Esophagus muscularis mucosa (tissue), 4 donors: ENCODE measurements around the gene MAN2A1. TPM values are rescaled to one million over a fixed set of nuclear protein-coding genes. Genes with fewer than 3 reads are reported as not detected.

Source experiments
- DNase-seq: peaks from one replicate; pipeline ENCODE4 v3.0.0-alpha.2; 2017; ENCODE audit errors: extremely low spot score
- H3K27ac ChIP-seq, 4 donors: fragments of 200-600 bp; sonication (generic); replicated peaks in 1 of 4; 1 replicate in 3 of 4; 2 replicates in 1 of 4; pipeline ENCODE4 v1.5.1; 2016 to 2019; ENCODE audit warnings: mild to moderate bottlenecking in 1 of 4
- H3K27me3 ChIP-seq, 4 donors: fragments of 200-600 bp; sonication (generic); one replicate each; pipeline versions ENCODE4 v1.5.1 to v1.6.0; 2016 to 2019
- H3K36me3 ChIP-seq, 4 donors: fragments of 200-600 bp; sonication (generic); one replicate each; pipeline ENCODE4 v1.5.1; 2016 to 2019
- H3K4me1 ChIP-seq, 4 donors: fragments of 200-600 bp; sonication (generic); one replicate each; pipeline ENCODE4 v1.5.1; 2016 to 2019
- H3K4me3 ChIP-seq, 4 donors: fragments of 200-600 bp; sonication (generic); 1 replicate in 2 of 4; 2 replicates in 2 of 4; pipeline ENCODE4 v1.5.1; 2016 to 2019; ENCODE audit warnings: mild to moderate bottlenecking in 4 of 4, moderate library complexity in 1 of 4
- H3K9me3 ChIP-seq, 4 donors: fragments of 200-600 bp; sonication (generic); 1 replicate in 3 of 4; 2 replicates in 1 of 4; pipeline ENCODE4 v1.5.1; 2016 to 2019
- CTCF ChIP-seq, 3 experiments: fragments of 200-600 bp in 2 of 3; fragments of 450-650 bp in 1 of 3; sonication (generic) in 2 of 3; IDR thresholded peaks; one replicate each; pipeline ENCODE4 v1.5.1; 2017 to 2019; ENCODE audit warnings: antibody characterized with exemption in 3 of 3, mild to moderate bottlenecking in 2 of 3, moderate library complexity in 1 of 3
- EP300 ChIP-seq: sonication (generic); formaldehyde crosslinking; IDR thresholded peaks from one replicate; pipeline ENCODE4 v1.6.1; 2017; ENCODE audit warnings: antibody characterized with exemption
- POLR2A ChIP-seq: fragments of 450-650 bp; IDR thresholded peaks from one replicate; pipeline ENCODE4 v1.6.1; 2017; ENCODE audit warnings: antibody characterized with exemption, moderate library complexity, mild to moderate bottlenecking, low read depth
- POLR2AphosphoS5 ChIP-seq, 2 donors: sonication (generic); formaldehyde crosslinking; IDR thresholded peaks; one replicate each; pipeline ENCODE4 v1.6.1; 2017; ENCODE audit warnings: antibody characterized with exemption in 2 of 2
- WGBS: methylation state at CpG from one replicate; pipeline ENCODE4 v1.1.5; 2018; 5-methylcytosine and 5-hydroxymethylcytosine counted together
- intact Hi-C: fragments of 100-400 bp; cut with DNase I; formaldehyde crosslinking; loops from one replicate; pipeline ENCODE4 v1.15.1; 2023
- total RNA-seq, 4 donors: library from RNA; depleted of rRNA; stranded (reverse); fragments of >200 nt; gene quantifications; one replicate each; pipeline versions ENCODE4 v1.1.0 to v1.2.1, GENCODE V29; 2016

The MAN2A1 gene
- total RNA-seq, 4 donors from 2014 or later, result 22.3 to 29.5 (median 27.4) TPM

DNA sequence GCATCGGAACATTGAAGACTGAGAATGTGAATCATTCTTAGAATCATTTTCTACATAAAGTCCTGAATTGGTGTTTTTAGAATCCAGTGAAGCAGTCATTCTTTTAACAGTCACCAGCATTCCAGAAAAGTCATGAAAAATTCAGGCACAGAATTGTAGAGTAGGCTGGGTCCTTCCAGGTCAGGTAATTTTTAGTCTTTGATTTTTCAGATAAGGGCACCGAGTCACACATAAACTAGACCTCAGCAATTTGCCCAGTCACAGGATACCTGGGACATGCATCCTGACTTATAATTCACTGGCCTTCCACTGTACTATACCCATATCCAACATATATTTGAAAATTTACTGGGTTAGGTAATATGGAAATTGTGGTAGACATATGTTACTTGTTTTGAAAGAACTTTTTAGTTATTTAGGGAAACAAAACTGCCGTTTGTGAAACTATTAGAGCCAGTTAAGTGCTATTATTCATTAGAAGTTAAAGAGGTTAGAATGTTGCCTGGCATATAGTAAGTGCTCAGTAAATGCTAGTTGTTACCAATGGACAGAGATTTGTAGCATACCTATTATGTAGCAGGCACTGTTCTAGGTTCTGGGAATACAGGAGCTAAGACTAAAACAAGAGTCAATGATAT is 10.9 kb downstream of the MAN2A1 start:
- no peak for TF ChIP-seq POLR2A
- TF ChIP-seq EP300, result no peak
- TF ChIP-seq CTCF (IDR thresholded peaks at IDR 0.05), result no peak
- TF ChIP-seq POLR2AphosphoS5 (IDR thresholded peaks at IDR 0.05), result no peak
- 94% methylated on average over 3 of the region's 3 CpGs for WGBS

GRCh38 chr5:109701252-109701651 is 11.5 kb downstream of the MAN2A1 start:
- peaks cover 14 to 42% (median 30%) of the 10 kb centered on the region in 4 donors for H3K4me1 ChIP-seq
- H3K27ac ChIP-seq, result no peak overlapping the region
- no peak overlapping the region for H3K4me3 ChIP-seq
- DNase-seq, result no peak
- 94% methylated on average over 2 of the region's 2 CpGs for WGBS
- H3K9me3 ChIP-seq, result no peaks in the 10 kb centered on the region
- no peaks in the 10 kb centered on the region for H3K27me3 ChIP-seq
- no peak for TF ChIP-seq POLR2A
- TF ChIP-seq EP300, result no peak
- TF ChIP-seq CTCF (IDR thresholded peaks at IDR 0.05), result no peak
- TF ChIP-seq POLR2AphosphoS5 (IDR thresholded peaks at IDR 0.05), result no peak
- H3K36me3 ChIP-seq, result no peaks in the 10 kb centered on the region
- intact Hi-C loops, result no loop called here

More for the DNA sequence above, 10.9 kb downstream of the MAN2A1 start:
- intact Hi-C loops, result no loop called here
- Histone ChIP-seq H3K4me1 (peaks cover 16 to 42% (median 27%) of the 10 kb centered on the region in 4 donors), H3K27me3 (no peaks in the 10 kb centered on the region), H3K36me3 (no peaks in the 10 kb centered on the region), H3K27ac (no peak overlapping the region), H3K4me3 (no peak overlapping the region), H3K9me3 (no peaks in the 10 kb centered on the region)
- DNase-seq, result no peak

GRCh38 chr5:109701792-109702191 is 12.1 kb downstream of the MAN2A1 start:
- 76% methylated on average over 2 of the region's 2 CpGs for WGBS
- H3K27me3 ChIP-seq, result no peaks in the 10 kb centered on the region
- TF ChIP-seq CTCF (IDR thresholded peaks at IDR 0.05) (no peak), EP300 (no peak), POLR2A (no peak), POLR2AphosphoS5 (IDR thresholded peaks at IDR 0.05) (no peak)
- peaks cover 14 to 39% (median 29%) of the 10 kb centered on the region in 4 donors for H3K4me1 ChIP-seq
- DNase-seq, result no peak
- intact Hi-C loops, result no loop called here
- H3K9me3 ChIP-seq, result no peaks in the 10 kb centered on the region
- H3K36me3 ChIP-seq, result no peaks in the 10 kb centered on the region
- no peak overlapping the region for H3K4me3 ChIP-seq
- no peak overlapping the region for H3K27ac ChIP-seq

- Histone ChIP-seq H3K27ac (no peak overlapping the region), H3K4me3 (no peak overlapping the region), H3K36me3 (no peaks in the 10 kb centered on the region), H3K9me3 (no peaks in the 10 kb centered on the region), H3K4me1 (peaks cover 14 to 31% (median 29%) of the 10 kb centered on the region in 4 donors), H3K27me3 (no peaks in the 10 kb centered on the region)
- intact Hi-C loops, result no loop called here
- TF ChIP-seq POLR2A (no peak), CTCF (IDR thresholded peaks at IDR 0.05) (no peak), EP300 (no peak), POLR2AphosphoS5 (IDR thresholded peaks at IDR 0.05) (no peak)
- DNase-seq, result no peak
These were observed 13.4 kb downstream of the MAN2A1 start for GRCh38 chr5:109703166-109703565.

DNA sequence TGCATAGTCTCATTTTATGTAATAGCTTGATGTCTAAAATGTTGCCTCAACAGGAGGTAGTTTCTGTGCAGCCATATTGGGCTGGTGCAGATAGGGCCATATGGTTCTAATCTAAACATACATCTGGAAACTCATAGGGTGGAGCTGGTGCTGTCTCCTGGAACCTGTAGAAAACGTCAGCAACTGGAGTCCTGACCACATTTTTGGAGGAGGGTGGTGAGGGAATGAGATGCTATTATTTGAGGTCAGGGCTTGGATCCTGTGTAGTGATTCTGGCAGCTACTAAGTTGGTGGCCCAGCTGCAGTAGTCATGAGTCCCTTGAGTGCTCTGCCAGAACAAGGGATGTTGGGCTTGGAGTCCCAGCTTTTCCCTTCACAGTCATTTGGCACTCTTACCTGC is 14.1 kb downstream of the MAN2A1 start:
- Histone ChIP-seq H3K27me3 (no peaks in the 10 kb centered on the region), H3K36me3 (no peaks in the 10 kb centered on the region), H3K4me1 (peaks cover 14 to 31% (median 29%) of the 10 kb centered on the region in 4 donors), H3K9me3 (no peaks in the 10 kb centered on the region), H3K4me3 (no peak overlapping the region), H3K27ac (peak overlapping the region; percentile 5 to 54 (median 42))
- intact Hi-C loops, result no loop called here
- no peak for DNase-seq
- WGBS, result 23% methylated on average over 1 of the region's 1 CpG
- no peak for TF ChIP-seq POLR2A
- TF ChIP-seq EP300, result no peak
- no peak for TF ChIP-seq POLR2AphosphoS5 (IDR thresholded peaks at IDR 0.05)
- no peak for TF ChIP-seq CTCF (IDR thresholded peaks at IDR 0.05)
